PFSK-1 (cell line): ENCODE results near the gene IGSF21.

Experiments
- FOXP2 ChIP-seq: optimal IDR thresholded peaks from 2 replicates; pipeline ENCODE3; 2011; ENCODE audit warnings: borderline replicate concordance, control low read depth, inconsistent platforms; ENCODE audit not compliant: insufficient read depth; ENCODE audit errors: extremely low read length, extremely low read depth
- POLR2AphosphoS5 ChIP-seq: IDR thresholded peaks from 2 replicates; pipeline ENCODE4 v1.6.1; 2012; ENCODE audit warnings: low read depth, mild to moderate bottlenecking, control low read depth, low read length, moderate library complexity
- SIN3A ChIP-seq: IDR thresholded peaks from 2 replicates; pipeline ENCODE4 v1.6.1; 2012; ENCODE audit warnings: mild to moderate bottlenecking, low read length, moderate library complexity, borderline replicate concordance; ENCODE audit not compliant: insufficient read depth
- TAF1 ChIP-seq: IDR thresholded peaks from 2 replicates; pipeline ENCODE4 v1.6.1; 2012; ENCODE audit warnings: low read length, control low read depth, borderline replicate concordance; ENCODE audit not compliant: insufficient read depth
- TF ChIP-seq, protein P1 (sequence below), 2 experiments: IDR thresholded peaks; 2 replicates each; pipeline versions ENCODE4 v1.6.1 to v1.8.0; 2011 to 2012; ENCODE audit warnings: low read depth in 2 of 2, low read length in 2 of 2, control low read depth in 1 of 2, inconsistent platforms in 1 of 2, mild to moderate bottlenecking in 1 of 2, moderate library complexity in 1 of 2; ENCODE audit not compliant: insufficient read depth in 1 of 2

Gene IGSF21

DNA sequence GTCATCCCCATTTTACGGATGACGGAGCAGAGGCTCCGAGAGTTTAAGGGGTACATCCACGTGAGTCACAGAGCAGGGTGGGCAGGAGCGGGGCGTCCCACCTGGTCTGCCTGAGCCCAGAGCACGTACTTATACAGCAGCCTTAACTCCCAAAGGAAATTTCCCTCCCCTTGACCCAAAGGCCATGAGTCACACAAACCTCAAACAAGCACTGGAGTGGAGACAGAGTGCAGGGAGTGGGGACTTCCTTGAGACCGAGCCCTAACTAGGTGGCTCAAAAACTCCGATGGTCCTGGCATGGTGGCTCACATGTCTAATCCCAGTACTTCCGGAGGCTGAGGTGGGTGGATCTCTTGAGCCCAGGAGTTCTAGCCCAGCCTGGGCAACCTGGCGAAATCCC lies 231.6 kb downstream of the IGSF21 start:
- TF ChIP-seq TAF1: no peak
- TF ChIP-seq, protein P1, sequence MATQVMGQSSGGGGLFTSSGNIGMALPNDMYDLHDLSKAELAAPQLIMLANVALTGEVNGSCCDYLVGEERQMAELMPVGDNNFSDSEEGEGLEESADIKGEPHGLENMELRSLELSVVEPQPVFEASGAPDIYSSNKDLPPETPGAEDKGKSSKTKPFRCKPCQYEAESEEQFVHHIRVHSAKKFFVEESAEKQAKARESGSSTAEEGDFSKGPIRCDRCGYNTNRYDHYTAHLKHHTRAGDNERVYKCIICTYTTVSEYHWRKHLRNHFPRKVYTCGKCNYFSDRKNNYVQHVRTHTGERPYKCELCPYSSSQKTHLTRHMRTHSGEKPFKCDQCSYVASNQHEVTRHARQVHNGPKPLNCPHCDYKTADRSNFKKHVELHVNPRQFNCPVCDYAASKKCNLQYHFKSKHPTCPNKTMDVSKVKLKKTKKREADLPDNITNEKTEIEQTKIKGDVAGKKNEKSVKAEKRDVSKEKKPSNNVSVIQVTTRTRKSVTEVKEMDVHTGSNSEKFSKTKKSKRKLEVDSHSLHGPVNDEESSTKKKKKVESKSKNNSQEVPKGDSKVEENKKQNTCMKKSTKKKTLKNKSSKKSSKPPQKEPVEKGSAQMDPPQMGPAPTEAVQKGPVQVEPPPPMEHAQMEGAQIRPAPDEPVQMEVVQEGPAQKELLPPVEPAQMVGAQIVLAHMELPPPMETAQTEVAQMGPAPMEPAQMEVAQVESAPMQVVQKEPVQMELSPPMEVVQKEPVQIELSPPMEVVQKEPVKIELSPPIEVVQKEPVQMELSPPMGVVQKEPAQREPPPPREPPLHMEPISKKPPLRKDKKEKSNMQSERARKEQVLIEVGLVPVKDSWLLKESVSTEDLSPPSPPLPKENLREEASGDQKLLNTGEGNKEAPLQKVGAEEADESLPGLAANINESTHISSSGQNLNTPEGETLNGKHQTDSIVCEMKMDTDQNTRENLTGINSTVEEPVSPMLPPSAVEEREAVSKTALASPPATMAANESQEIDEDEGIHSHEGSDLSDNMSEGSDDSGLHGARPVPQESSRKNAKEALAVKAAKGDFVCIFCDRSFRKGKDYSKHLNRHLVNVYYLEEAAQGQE (IDR thresholded peaks at IDR 0.05; ENCODE audit: insufficient read depth in 1 of 2, low read depth in 2 of 2, low read length in 2 of 2): no peak
- TF ChIP-seq SIN3A: no peak

DNA sequence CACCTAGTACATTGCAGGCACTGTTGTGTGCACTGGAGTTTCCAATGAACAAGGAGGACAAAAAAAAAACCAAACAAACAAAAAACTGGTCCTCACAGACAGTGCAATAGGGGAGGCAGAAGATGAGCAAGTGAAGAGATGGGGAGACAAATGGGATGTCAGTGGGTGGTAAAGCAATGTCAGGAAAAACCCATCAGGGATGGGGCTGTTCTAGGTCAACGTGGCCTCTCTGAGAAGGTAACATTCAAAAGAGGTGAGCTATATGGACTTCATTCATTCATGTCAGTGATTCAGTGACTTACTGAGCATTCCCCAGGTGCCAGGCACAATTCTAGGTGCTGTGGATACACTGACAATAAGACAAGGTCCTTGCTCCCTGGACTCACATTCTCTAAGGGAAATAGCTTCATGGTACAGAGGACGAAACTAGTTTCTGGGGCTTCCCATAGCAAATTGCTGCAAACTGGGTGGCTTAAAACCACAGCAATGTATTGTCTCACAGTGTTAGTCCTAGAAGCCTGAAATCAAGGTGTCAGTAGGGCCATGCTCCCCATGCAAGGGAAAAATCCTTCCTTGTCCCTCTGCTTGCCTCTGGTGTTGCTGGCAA lies 232.7 kb downstream of the IGSF21 start:
- TF ChIP-seq POLR2AphosphoS5 (no peak), FOXP2 (no peak), SIN3A (no peak), TAF1 (no peak)
- TF ChIP-seq, protein P1 (IDR thresholded peaks at IDR 0.05; ENCODE audit: insufficient read depth in 1 of 2, low read depth in 2 of 2, low read length in 2 of 2): no peak

- no peak for TF ChIP-seq FOXP2
- no peak for TF ChIP-seq SIN3A
- TF ChIP-seq, protein P1 (IDR thresholded peaks at IDR 0.05; ENCODE audit: insufficient read depth in 1 of 2, low read depth in 2 of 2, low read length in 2 of 2): no peak
- TF ChIP-seq POLR2AphosphoS5: no peak
- no peak for TF ChIP-seq TAF1
Measured at GRCh38 chr1:18340787-18341186, 233.2 kb downstream of the IGSF21 start.

- TF ChIP-seq SIN3A (no peak), TAF1 (no peak), FOXP2 (no peak), POLR2AphosphoS5 (no peak)
- TF ChIP-seq, protein P1 (IDR thresholded peaks at IDR 0.05; ENCODE audit: insufficient read depth in 1 of 2, low read depth in 2 of 2, low read length in 2 of 2): no peak
Measured at GRCh38 chr1:18341291-18342069, 233.9 kb downstream of the IGSF21 start.
